CD14-positive monocyte (primary cell): Measurements from ENCODE around the gene SYNPO2. TPM values are rescaled to one million over a fixed set of nuclear protein-coding genes. Genes with fewer than 3 reads are reported as not detected.
"Not testable (repeated sequence)": the region's sequence is repeated elsewhere in the genome, so short reads cannot be mapped to it uniquely, and the experiment has no call there.

Experiments used
- DNase-seq, 3 donors: peaks; one replicate each; pipeline ENCODE4 v3.0.0-alpha.2; 2011 to 2022
- H2AFZ ChIP-seq: 2 replicates; pipeline ENCODE4 v1.6.0; 2012; ENCODE audit warnings: mild to moderate bottlenecking, low read depth, low read length, inconsistent platforms; ENCODE audit not compliant: insufficient read depth, poor library complexity, severe bottlenecking
- H3K27ac ChIP-seq, 2 donors: 1 replicate in 1 of 2; 2 replicates in 1 of 2; pipeline ENCODE4 v1.5.1; 2012 to 2013; ENCODE audit warnings: low read length in 2 of 2, control low read depth in 1 of 2, inconsistent platforms in 1 of 2, low read depth in 1 of 2, mild to moderate bottlenecking in 1 of 2
- H3K27me3 ChIP-seq, 2 donors: one replicate each; pipeline versions ENCODE4 v1.6.0 to v1.6.1; 2011 to 2013; ENCODE audit warnings: low read length in 2 of 2; ENCODE audit not compliant: control insufficient read depth in 2 of 2, insufficient read depth in 2 of 2
- H3K36me3 ChIP-seq, 2 donors: replicated peaks in 1 of 2; 1 replicate in 1 of 2; 2 replicates in 1 of 2; pipeline versions ENCODE4 v1.5.1 to v1.6.1; 2012 to 2013; ENCODE audit warnings: low read length in 2 of 2, control low read depth in 1 of 2, inconsistent platforms in 1 of 2, mild to moderate bottlenecking in 1 of 2; ENCODE audit not compliant: insufficient read depth in 2 of 2, control insufficient read depth in 1 of 2
- H3K4me1 ChIP-seq, 2 donors: 1 replicate in 1 of 2; 2 replicates in 1 of 2; pipeline versions ENCODE4 v1.5.1 to v1.6.1; 2012 to 2013; ENCODE audit warnings: low read length in 2 of 2, control low read depth in 1 of 2, inconsistent platforms in 1 of 2, mild to moderate bottlenecking in 1 of 2, moderate library complexity in 1 of 2; ENCODE audit not compliant: insufficient read depth in 2 of 2, control insufficient read depth in 1 of 2
- H3K4me2 ChIP-seq: replicated peaks from 2 replicates; pipeline ENCODE3; 2012; ENCODE audit warnings: low read length, moderate library complexity, mild to moderate bottlenecking; ENCODE audit not compliant: poor library complexity, severe bottlenecking; ENCODE audit errors: extremely low read depth
- H3K4me3 ChIP-seq, 3 experiments: fragments of 200-600 bp in 1 of 3; sonication (generic) in 1 of 3; replicated peaks in 1 of 3; 1 replicate in 2 of 3; 2 replicates in 1 of 3; pipeline ENCODE4 v1.5.1; 2011 to 2013; ENCODE audit warnings: low read length in 3 of 3, mild to moderate bottlenecking in 3 of 3, control low read depth in 2 of 3, low read depth in 2 of 3, inconsistent platforms in 1 of 3, moderate library complexity in 1 of 3
- H3K79me2 ChIP-seq: 2 replicates; pipeline ENCODE4 v1.6.0; 2012; ENCODE audit warnings: mild to moderate bottlenecking, control low read depth, inconsistent platforms, low read length, moderate library complexity; ENCODE audit not compliant: insufficient read depth
- H3K9ac ChIP-seq: 2 replicates; pipeline ENCODE4 v1.6.0; 2017; ENCODE audit warnings: low read length, mild to moderate bottlenecking; ENCODE audit not compliant: insufficient read depth, poor library complexity, severe bottlenecking
- H3K9me3 ChIP-seq, 2 donors: replicated peaks in 1 of 2; 1 replicate in 1 of 2; 2 replicates in 1 of 2; pipeline versions ENCODE4 v1.5.1 to v1.6.1; 2012 to 2013; ENCODE audit warnings: low read length in 2 of 2, control low read depth in 1 of 2; ENCODE audit not compliant: control insufficient read depth in 1 of 2, insufficient read depth in 1 of 2
- H4K20me1 ChIP-seq: 2 replicates; pipeline ENCODE4 v1.6.0; 2012; ENCODE audit warnings: mild to moderate bottlenecking, low read length, control low read depth, moderate library complexity; ENCODE audit not compliant: insufficient read depth
- H3K27ac Mint-ChIP-seq, 7 donors: one replicate each; pipeline ENCODE4 v1.8.0; 2020; ENCODE audit warnings: mild to moderate bottlenecking in 7 of 7, mixed read lengths in 7 of 7, moderate library complexity in 6 of 7, inconsistent platforms in 2 of 7
- H3K27me3 Mint-ChIP-seq, 3 donors: one replicate each; pipeline ENCODE4 v1.8.0; 2021 to 2022; ENCODE audit warnings: low read depth in 3 of 3, mild to moderate bottlenecking in 3 of 3, mixed read lengths in 3 of 3, moderate library complexity in 3 of 3, inconsistent platforms in 1 of 3
- H3K36me3 Mint-ChIP-seq, 2 donors: one replicate each; pipeline ENCODE4 v1.8.0; 2020; ENCODE audit warnings: mixed read lengths in 2 of 2, inconsistent platforms in 1 of 2, mild to moderate bottlenecking in 1 of 2
- H3K4me1 Mint-ChIP-seq: one replicate; pipeline ENCODE4 v1.8.0; 2020; ENCODE audit warnings: mild to moderate bottlenecking, mixed read lengths
- H3K4me3 Mint-ChIP-seq, 2 donors: one replicate each; pipeline ENCODE4 v1.8.0; 2020; ENCODE audit warnings: mild to moderate bottlenecking in 2 of 2, mixed read lengths in 2 of 2, moderate library complexity in 1 of 2
- H3K9me3 Mint-ChIP-seq, 7 donors: one replicate each; pipeline ENCODE4 v1.8.0; 2020 to 2022; ENCODE audit warnings: mixed read lengths in 7 of 7, mild to moderate bottlenecking in 6 of 7, moderate library complexity in 6 of 7, inconsistent platforms in 2 of 7
- WGBS: methylation state at CpG from one replicate; pipeline ENCODE4 v1.1.5; 2013; ENCODE audit warnings: missing lambda C conversion rate; ENCODE audit not compliant: insufficient coverage; 5-methylcytosine and 5-hydroxymethylcytosine counted together
- intact Hi-C, 2 donors: fragments of 100-400 bp; cut with micrococcal nuclease; formaldehyde crosslinking; loops; one replicate each; pipeline versions ENCODE4 v1.15.0 to v1.15.1; 2023
- polyA plus RNA-seq, 3 donors: library from polyadenylated mRNA; depleted of rRNA in 1 of 3; unstranded in 2 of 3; stranded (reverse) in 1 of 3; fragments of 300-500 nt in 2 of 3; fragments of >200 nt in 1 of 3; fragmentation: Illumina TruSeq in 2 of 3; gene quantifications; 1 replicate in 2 of 3; 2 replicates in 1 of 3; pipeline ENCODE4 v1.2.3, GENCODE V29; 2012 to 2021
- TF ChIP-seq, protein P1 (sequence below): fragments of 200-600 bp; IDR thresholded peaks from one replicate; pipeline ENCODE4 v1.8.0; 2022; ENCODE audit warnings: antibody characterized with exemption, mild to moderate bottlenecking

The SYNPO2 gene
- polyA plus RNA-seq, 3 donors: 0.04 TPM; not detected in 2

DNA sequence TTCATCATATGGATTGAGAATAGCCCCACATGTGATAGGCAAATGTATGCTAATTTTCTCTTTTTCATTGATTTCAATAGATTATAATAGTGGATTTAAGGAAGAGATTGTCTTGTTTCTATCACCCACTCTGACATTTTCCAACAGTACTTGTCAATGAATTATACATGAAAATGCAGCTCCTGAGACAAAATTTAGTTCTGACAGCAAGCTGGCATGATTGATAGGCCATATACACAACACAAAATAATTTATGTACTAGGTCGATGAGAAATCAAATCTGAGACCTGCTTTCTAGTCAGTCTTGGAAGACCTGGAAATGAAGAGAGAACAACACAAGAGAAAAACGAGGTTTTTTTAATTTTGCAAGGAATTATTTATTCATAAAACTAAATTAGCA, 129.0 kb downstream of the SYNPO2 start:
- no CpG with 5 or more reads among the region's 2 CpGs for WGBS
- Histone ChIP-seq H3K79me2 (no peaks in the 10 kb centered on the region), H3K27me3 (no peaks in the 10 kb centered on the region), H3K36me3 (no peaks in the 10 kb centered on the region), H3K27ac (no peak overlapping the region), H2AFZ (no peak overlapping the region), H3K9me3 (no peaks in the 10 kb centered on the region), H3K4me3 (no peak overlapping the region), H3K4me1 (no peaks in the 10 kb centered on the region), H3K9ac (no peak overlapping the region), H4K20me1 (no peaks in the 10 kb centered on the region), H3K4me2 (no peak overlapping the region)
- H3K9me3 Mint-ChIP-seq: no peaks in the 10 kb centered on the region
- H3K27ac Mint-ChIP-seq: no peak overlapping the region
- DNase-seq: no peak
- H3K36me3 Mint-ChIP-seq: no peaks in the 10 kb centered on the region
- H3K4me3 Mint-ChIP-seq: no peak overlapping the region
- intact Hi-C loops: no loop called here
- no peaks in the 10 kb centered on the region for H3K4me1 Mint-ChIP-seq
- TF ChIP-seq, protein P1, sequence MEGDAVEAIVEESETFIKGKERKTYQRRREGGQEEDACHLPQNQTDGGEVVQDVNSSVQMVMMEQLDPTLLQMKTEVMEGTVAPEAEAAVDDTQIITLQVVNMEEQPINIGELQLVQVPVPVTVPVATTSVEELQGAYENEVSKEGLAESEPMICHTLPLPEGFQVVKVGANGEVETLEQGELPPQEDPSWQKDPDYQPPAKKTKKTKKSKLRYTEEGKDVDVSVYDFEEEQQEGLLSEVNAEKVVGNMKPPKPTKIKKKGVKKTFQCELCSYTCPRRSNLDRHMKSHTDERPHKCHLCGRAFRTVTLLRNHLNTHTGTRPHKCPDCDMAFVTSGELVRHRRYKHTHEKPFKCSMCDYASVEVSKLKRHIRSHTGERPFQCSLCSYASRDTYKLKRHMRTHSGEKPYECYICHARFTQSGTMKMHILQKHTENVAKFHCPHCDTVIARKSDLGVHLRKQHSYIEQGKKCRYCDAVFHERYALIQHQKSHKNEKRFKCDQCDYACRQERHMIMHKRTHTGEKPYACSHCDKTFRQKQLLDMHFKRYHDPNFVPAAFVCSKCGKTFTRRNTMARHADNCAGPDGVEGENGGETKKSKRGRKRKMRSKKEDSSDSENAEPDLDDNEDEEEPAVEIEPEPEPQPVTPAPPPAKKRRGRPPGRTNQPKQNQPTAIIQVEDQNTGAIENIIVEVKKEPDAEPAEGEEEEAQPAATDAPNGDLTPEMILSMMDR: no peak
- H3K27me3 Mint-ChIP-seq: peaks cover 0 to 3% (median 0%) of the 10 kb centered on the region in 3 donors

DNA sequence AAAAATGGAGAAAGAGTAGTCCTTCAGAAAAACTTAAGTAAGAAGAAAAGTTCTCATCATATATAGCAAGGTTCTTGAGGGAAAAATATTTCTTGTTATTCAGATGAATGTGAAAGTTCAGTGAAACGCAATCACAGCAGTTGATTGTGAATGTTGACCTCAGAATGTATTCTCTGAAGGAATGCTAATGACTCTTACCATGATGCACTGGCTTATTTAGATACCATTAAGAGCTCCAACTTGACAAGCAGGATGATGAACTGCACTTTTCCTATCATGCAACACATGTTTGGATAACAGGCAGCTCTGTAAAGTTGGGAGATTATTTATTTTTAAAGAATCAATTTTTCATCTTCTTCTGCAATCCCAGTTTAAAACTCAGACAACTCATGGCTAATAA, 131.5 kb downstream of the SYNPO2 start:
- H3K4me2 ChIP-seq: no peak overlapping the region
- no peaks in the 10 kb centered on the region for H3K36me3 Mint-ChIP-seq

DNA sequence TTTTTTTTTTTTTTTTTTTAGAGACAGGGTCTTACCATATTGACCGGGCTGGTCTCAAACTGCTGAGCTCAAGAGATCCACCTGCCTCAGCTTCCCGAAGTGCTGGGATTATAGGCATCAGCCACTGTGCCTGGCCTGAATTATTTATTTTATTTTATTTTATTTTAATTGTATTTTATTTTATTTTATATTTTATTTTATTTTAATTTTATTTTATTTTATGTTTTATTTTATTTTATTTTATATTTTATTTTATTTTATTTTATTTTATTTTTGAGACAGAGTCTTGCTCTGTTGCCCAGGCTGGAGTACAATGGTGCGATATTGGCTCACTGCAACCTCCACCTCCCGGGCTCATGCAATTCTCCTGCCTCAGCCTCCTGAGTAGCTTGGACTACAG, 133.9 kb downstream of the SYNPO2 start:
- H3K27me3 Mint-ChIP-seq, H3K79me2 ChIP-seq, H2AFZ ChIP-seq, H3K9me3 ChIP-seq, H3K27ac Mint-ChIP-seq, H4K20me1 ChIP-seq, DNase-seq, H3K27me3 ChIP-seq, H3K4me3 ChIP-seq, H3K27ac ChIP-seq, H3K9ac ChIP-seq, H3K9me3 Mint-ChIP-seq, H3K4me2 ChIP-seq, H3K36me3 ChIP-seq, H3K4me3 Mint-ChIP-seq, H3K36me3 Mint-ChIP-seq: not testable (repeated sequence)
- WGBS: no CpG with 5 or more reads among the region's 4 CpGs
- intact Hi-C loops: loop anchor here in 1 of 2 donors (10.0 kb wide), 1 partner anchor 192 kb away; the partner anchor contains the start of gene USP53
- peaks cover 21 to 28% of the 10 kb centered on the region in 2 donors for H3K4me1 ChIP-seq
- H3K4me1 Mint-ChIP-seq: peaks cover 18% of the 10 kb centered on the region

More for the DNA sequence above, 131.5 kb downstream of the SYNPO2 start:
- Histone ChIP-seq H4K20me1 (no peaks in the 10 kb centered on the region), H2AFZ (no peak overlapping the region), H3K79me2 (no peaks in the 10 kb centered on the region), H3K9me3 (no peaks in the 10 kb centered on the region), H3K9ac (no peak overlapping the region), H3K4me3 (no peak overlapping the region), H3K36me3 (no peaks in the 10 kb centered on the region), H3K4me1 (peaks cover 3 to 5% of the 10 kb centered on the region in 2 donors), H3K27me3 (no peaks in the 10 kb centered on the region), H3K27ac (no peak overlapping the region)
- no CpG with 5 or more reads among the region's 1 CpG for WGBS
- Mint-ChIP-seq H3K9me3 (no peaks in the 10 kb centered on the region), H3K27me3 (peaks cover 0 to 2% (median 2%) of the 10 kb centered on the region in 3 donors), H3K4me1 (peaks cover 3% of the 10 kb centered on the region), H3K4me3 (no peak overlapping the region), H3K27ac (no peak overlapping the region)
- intact Hi-C loops: loop anchor here in 1 of 2 donors (10.0 kb wide), 1 partner anchor 195 kb away; the partner anchor contains the start of gene USP53
- no peak for DNase-seq
- TF ChIP-seq, protein P1: no peak
